GM12873 (cell line): ENCODE measurements around the gene TRIM33.

ENCODE experiments used
- CTCF ChIP-seq: IDR thresholded peaks from 2 replicates; pipeline ENCODE4 v1.5.1; 2012; ENCODE audit warnings: low read depth, mild to moderate bottlenecking, moderate library complexity, low read length, control low read depth; ENCODE audit not compliant: insufficient read depth; ENCODE audit errors: missing control alignments

Gene TRIM33

GRCh38 chr1:114386129-114387009 is 124.6 kb downstream of the TRIM33 start:
- TF ChIP-seq CTCF, result no peak

- TF ChIP-seq CTCF, result no peak
Observed at GRCh38 chr1:114384922-114385321, 126.1 kb downstream of the TRIM33 start.

GRCh38 chr1:114379987-114380386 is 131.0 kb downstream of the TRIM33 start:
- TF ChIP-seq CTCF, result no peak

GRCh38 chr1:114379358-114379757 is 131.6 kb downstream of the TRIM33 start:
- TF ChIP-seq CTCF, result no peak

- no peak for TF ChIP-seq CTCF
Observed at GRCh38 chr1:114377356-114377755, 133.6 kb downstream of the TRIM33 start.

- TF ChIP-seq CTCF, result no peak
Observed at GRCh38 chr1:114369930-114370329, 141.1 kb downstream of the TRIM33 start.

- TF ChIP-seq CTCF, result no peak
Observed at GRCh38 chr1:114368560-114369255, 142.3 kb downstream of the TRIM33 start.
